B cell (primary cell): ENCODE results near the gene GPR142. TPM values are rescaled to one million over a fixed set of nuclear protein-coding genes. Genes with fewer than 3 reads are reported as not detected.

Source experiments
- ATAC-seq: fragments of 200-7000 bp; cut with Tn5 transposase; one replicate; pipeline ENCODE4 v1.10.0; 2021; ENCODE audit warnings: low read depth, mild to moderate bottlenecking, moderate number of reproducible peaks, moderate library complexity
- CTCF ChIA-PET: fragments of 350-600 bp; sonication (Branson Sonifier 250); formaldehyde crosslinking; loops from one replicate; lab custom pipeline; 2021; ENCODE audit warnings: antibody characterized with exemption, inconsistent platforms; lab: Charles Lee
- POLR2A ChIA-PET: fragments of 350-600 bp; sonication (Branson Sonifier 250); formaldehyde crosslinking; loops from one replicate; lab custom pipeline; 2021; ENCODE audit warnings: antibody characterized with exemption; lab: Charles Lee
- DNase-seq: peaks from one replicate; pipeline ENCODE4 v3.0.0; 2013
- H2AFZ ChIP-seq: 2 replicates; pipeline ENCODE4 v1.6.1; 2012; ENCODE audit warnings: mild to moderate bottlenecking, low read depth, low read length; ENCODE audit not compliant: insufficient read depth, poor library complexity, severe bottlenecking
- H3K27ac ChIP-seq, 2 donors: 1 replicate in 1 of 2; 2 replicates in 1 of 2; pipeline ENCODE4 v1.5.1; 2012 to 2013; ENCODE audit warnings: low read length in 2 of 2, mild to moderate bottlenecking in 2 of 2, moderate library complexity in 1 of 2
- H3K27me3 ChIP-seq, 4 experiments: fragments of 200-600 bp in 1 of 4; sonication (generic) in 1 of 4; replicated peaks in 1 of 4; 1 replicate in 2 of 4; 2 replicates in 2 of 4; pipeline versions ENCODE4 v1.6.1 to v1.7.0; 2013 to 2016; ENCODE audit warnings: low read length in 3 of 4, mild to moderate bottlenecking in 2 of 4, mixed read lengths in 1 of 4, moderate library complexity in 1 of 4; ENCODE audit not compliant: insufficient read depth in 4 of 4, control insufficient read depth in 3 of 4; ENCODE audit errors: control extremely low read depth in 1 of 4
- H3K36me3 ChIP-seq, 2 experiments: replicated peaks in 1 of 2; 1 replicate in 1 of 2; 2 replicates in 1 of 2; pipeline versions ENCODE4 v1.6.1 to v1.7.1; 2013; ENCODE audit warnings: low read length in 1 of 2; ENCODE audit not compliant: insufficient read depth in 2 of 2, control insufficient read depth in 1 of 2; ENCODE audit errors: control extremely low read depth in 1 of 2, extremely low read depth in 1 of 2
- H3K4me1 ChIP-seq, 2 donors: fragments of 200-600 bp in 1 of 2; sonication (generic) in 1 of 2; 1 replicate in 1 of 2; 2 replicates in 1 of 2; pipeline versions ENCODE4 v1.5.1 to v1.6.1; 2013 to 2017; ENCODE audit warnings: low read length in 2 of 2; ENCODE audit not compliant: control insufficient read depth in 2 of 2, insufficient read depth in 2 of 2
- H3K4me2 ChIP-seq: replicated peaks from 2 replicates; pipeline ENCODE3; 2012; ENCODE audit warnings: mild to moderate bottlenecking, low read depth, low read length; ENCODE audit not compliant: poor library complexity, severe bottlenecking
- H3K4me3 ChIP-seq, 5 experiments: fragments of 200-600 bp in 1 of 5; sonication (generic) in 1 of 5; 1 replicate in 3 of 5; 2 replicates in 2 of 5; pipeline versions ENCODE4 v1.5.1 to v1.7.0; 2011 to 2016; ENCODE audit warnings: low read length in 4 of 5, mild to moderate bottlenecking in 4 of 5, low read depth in 2 of 5, control low read depth in 1 of 5, moderate library complexity in 1 of 5; ENCODE audit not compliant: insufficient read depth in 1 of 5; ENCODE audit errors: control extremely low read depth in 1 of 5, extremely low read depth in 1 of 5
- H3K79me2 ChIP-seq: fragments of 200-600 bp; sonication (generic); one replicate; pipeline ENCODE4 v1.6.0; 2016; ENCODE audit warnings: low read length; ENCODE audit not compliant: control insufficient read depth, insufficient read depth
- H3K9ac ChIP-seq: fragments of 200-600 bp; sonication (generic); 2 replicates; pipeline ENCODE4 v1.6.1; 2017; ENCODE audit warnings: mild to moderate bottlenecking, low read length, moderate library complexity
- H3K9me3 ChIP-seq, 3 donors: one replicate each; pipeline versions ENCODE4 v1.6.1 to v1.7.1; 2013; ENCODE audit warnings: low read length in 2 of 3; ENCODE audit not compliant: control insufficient read depth in 2 of 3, insufficient read depth in 1 of 3; ENCODE audit errors: control extremely low read depth in 1 of 3
- H4K20me1 ChIP-seq: 2 replicates; pipeline ENCODE4 v1.6.0; 2012; ENCODE audit warnings: mild to moderate bottlenecking, low read length; ENCODE audit not compliant: insufficient read depth, control insufficient read depth, poor library complexity, severe bottlenecking
- H3K27ac Mint-ChIP-seq: one replicate; pipeline ENCODE4 v1.8.0; 2021; ENCODE audit warnings: mixed read lengths
- H3K27me3 Mint-ChIP-seq: one replicate; pipeline ENCODE4 v1.8.0; 2021; ENCODE audit warnings: mixed read lengths
- H3K4me1 Mint-ChIP-seq: one replicate; pipeline ENCODE4 v1.8.0; 2021; ENCODE audit warnings: mixed read lengths
- H3K4me3 Mint-ChIP-seq: one replicate; pipeline ENCODE4 v1.8.0; 2021; ENCODE audit warnings: mixed read lengths
- H3K9me3 Mint-ChIP-seq: one replicate; pipeline ENCODE4 v1.8.0; 2022; ENCODE audit warnings: mixed read lengths; ENCODE audit not compliant: insufficient read depth
- EZH2 ChIP-seq: IDR thresholded peaks from 2 replicates; pipeline ENCODE4 v1.6.1; 2012; ENCODE audit warnings: borderline replicate concordance, low read depth, mild to moderate bottlenecking, moderate library complexity, low read length; ENCODE audit not compliant: insufficient read depth, poor library complexity, severe bottlenecking
- WGBS: methylation state at CpG from one replicate; pipeline ENCODE4 v1.1.5; 2013; ENCODE audit warnings: missing lambda C conversion rate; ENCODE audit not compliant: insufficient coverage; 5-methylcytosine and 5-hydroxymethylcytosine counted together
- intact Hi-C: fragments of 100-400 bp; cut with micrococcal nuclease; formaldehyde crosslinking; loops from one replicate; pipeline ENCODE4 v1.10.0; 2022
- polyA plus RNA-seq: library from polyadenylated mRNA; depleted of rRNA; stranded (reverse); fragments of >200 nt; gene quantifications from 2 replicates; pipeline ENCODE4 v1.2.3, GENCODE V29; 2012
- total RNA-seq, 2 donors: library from RNA; stranded (reverse); fragments of 120-200 nt in 1 of 2; gene quantifications; 1 replicate in 1 of 2; 2 replicates in 1 of 2; pipeline versions ENCODE4 v1.2.3 to v1.2.4, GENCODE V29; 2013 to 2022
- TF ChIP-seq, protein P1 (sequence below): fragments of 200-600 bp; IDR thresholded peaks from one replicate; pipeline ENCODE4 v1.8.0; 2022; ENCODE audit warnings: antibody characterized with exemption, mild to moderate bottlenecking

GPR142 gene
- total and polyA plus RNA-seq, 2 donors (not counting 1 experiment from before 2014, with no cell fraction given) = not detected

DNA sequence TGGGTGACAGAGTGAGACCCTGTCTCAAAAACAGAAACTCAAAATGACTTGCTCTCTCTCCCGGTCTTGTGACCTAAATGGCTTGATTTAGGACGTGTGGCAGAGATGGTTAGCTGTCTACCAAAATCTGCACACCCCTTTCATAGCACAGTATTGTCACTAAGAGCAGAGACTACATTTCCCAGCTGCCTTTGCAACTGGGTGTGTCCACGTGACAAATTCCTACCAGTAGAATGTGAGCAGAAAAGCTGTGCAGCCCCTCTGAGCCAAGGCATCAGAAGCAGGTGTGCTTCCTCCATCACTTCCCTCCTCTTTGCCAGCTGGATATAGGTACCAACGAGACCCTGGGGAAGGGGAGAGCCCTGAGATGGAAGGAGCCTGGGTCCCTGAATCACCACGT lies 25.5 kb downstream of the GPR142 start:
- Histone ChIP-seq H3K27ac (no peak overlapping the region), H3K9me3 (peaks cover 0 to 10% (median 0%) of the 10 kb centered on the region in 3 donors), H4K20me1 (no peaks in the 10 kb centered on the region), H3K79me2 (no peaks in the 10 kb centered on the region), H3K4me2 (no peak overlapping the region), H3K9ac (no peak overlapping the region), H3K36me3 (no peaks in the 10 kb centered on the region), H3K4me1 (no peaks in the 10 kb centered on the region), H3K4me3 (no peak overlapping the region), H2AFZ (no peak overlapping the region), H3K27me3 (peaks cover 0 to 9% (median 1%) of the 10 kb centered on the region in 4 experiments)
- CTCF ChIA-PET = interaction anchor here (1.0 to 1.5 kb wide), 2 partner anchors 19 to 23 kb away, joined by 3 to 4 read pairs; no protein-coding TSS in a partner anchor
- DNase-seq (no peak), ATAC-seq (no peak)
- H3K9me3 Mint-ChIP-seq = no peaks in the 10 kb centered on the region
- H3K4me1 Mint-ChIP-seq = no peaks in the 10 kb centered on the region
- H3K4me3 Mint-ChIP-seq = no peak overlapping the region
- POLR2A ChIA-PET = no interaction called here
- TF ChIP-seq EZH2 = no peak
- TF ChIP-seq, protein P1, sequence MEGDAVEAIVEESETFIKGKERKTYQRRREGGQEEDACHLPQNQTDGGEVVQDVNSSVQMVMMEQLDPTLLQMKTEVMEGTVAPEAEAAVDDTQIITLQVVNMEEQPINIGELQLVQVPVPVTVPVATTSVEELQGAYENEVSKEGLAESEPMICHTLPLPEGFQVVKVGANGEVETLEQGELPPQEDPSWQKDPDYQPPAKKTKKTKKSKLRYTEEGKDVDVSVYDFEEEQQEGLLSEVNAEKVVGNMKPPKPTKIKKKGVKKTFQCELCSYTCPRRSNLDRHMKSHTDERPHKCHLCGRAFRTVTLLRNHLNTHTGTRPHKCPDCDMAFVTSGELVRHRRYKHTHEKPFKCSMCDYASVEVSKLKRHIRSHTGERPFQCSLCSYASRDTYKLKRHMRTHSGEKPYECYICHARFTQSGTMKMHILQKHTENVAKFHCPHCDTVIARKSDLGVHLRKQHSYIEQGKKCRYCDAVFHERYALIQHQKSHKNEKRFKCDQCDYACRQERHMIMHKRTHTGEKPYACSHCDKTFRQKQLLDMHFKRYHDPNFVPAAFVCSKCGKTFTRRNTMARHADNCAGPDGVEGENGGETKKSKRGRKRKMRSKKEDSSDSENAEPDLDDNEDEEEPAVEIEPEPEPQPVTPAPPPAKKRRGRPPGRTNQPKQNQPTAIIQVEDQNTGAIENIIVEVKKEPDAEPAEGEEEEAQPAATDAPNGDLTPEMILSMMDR = no peak
- H3K27ac Mint-ChIP-seq = no peak overlapping the region
- peaks cover 15% of the 10 kb centered on the region for H3K27me3 Mint-ChIP-seq
- WGBS = 100% methylated on average over 1 of the region's 5 CpGs
- intact Hi-C loops = no loop called here

DNA sequence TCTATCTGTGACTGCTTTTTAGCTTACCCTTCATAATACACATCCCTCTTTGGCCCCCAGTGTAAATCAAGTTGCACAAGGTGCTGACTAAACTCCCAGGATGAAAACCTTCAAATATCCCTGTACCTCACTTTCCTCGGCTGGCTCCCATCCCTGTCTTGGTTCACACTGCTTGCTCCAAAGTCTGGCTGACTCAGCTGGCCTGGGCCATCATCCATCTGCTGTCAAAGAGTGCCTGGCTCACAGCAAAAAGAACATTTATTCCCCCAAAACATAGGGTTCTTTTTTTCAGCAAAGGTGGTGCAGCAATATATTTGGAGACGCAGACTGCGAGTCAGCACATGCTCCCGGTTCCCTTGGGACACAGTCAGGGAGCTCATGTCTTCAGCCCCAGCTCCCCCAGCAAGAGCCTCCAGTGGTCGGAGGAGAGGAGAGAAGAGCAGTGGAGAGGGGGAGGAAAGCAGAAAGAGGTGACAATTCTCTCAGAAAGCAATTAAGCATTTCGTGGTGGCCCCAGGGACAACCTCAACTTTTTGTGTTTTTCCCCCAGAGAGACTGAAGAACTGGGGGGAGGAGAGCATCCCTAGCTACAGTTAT lies 26.1 kb downstream of the GPR142 start:
- peaks cover 0 to 10% (median 0%) of the 10 kb centered on the region in 3 donors for H3K9me3 ChIP-seq
- H4K20me1 ChIP-seq = no peaks in the 10 kb centered on the region
- H3K27me3 ChIP-seq = peaks cover 0 to 9% (median 1%) of the 10 kb centered on the region in 4 experiments
- peaks cover 15% of the 10 kb centered on the region for H3K27me3 Mint-ChIP-seq
- 52% methylated on average over 5 of the region's 6 CpGs for WGBS
- H3K4me2 ChIP-seq = no peak overlapping the region
- H3K9me3 Mint-ChIP-seq = no peaks in the 10 kb centered on the region
- CTCF ChIA-PET = interaction anchor here (1.0 to 1.5 kb wide), 2 partner anchors 20 to 22 kb away, joined by 3 to 4 read pairs; no protein-coding TSS in a partner anchor
- POLR2A ChIA-PET = no interaction called here
- no peak overlapping the region for H3K9ac ChIP-seq
- no peaks in the 10 kb centered on the region for H3K79me2 ChIP-seq
- H3K4me3 Mint-ChIP-seq = no peak overlapping the region
- no peak overlapping the region for H3K27ac Mint-ChIP-seq
- H3K4me1 Mint-ChIP-seq = no peaks in the 10 kb centered on the region
- intact Hi-C loops = no loop called here
- DNase-seq (no peak), ATAC-seq (no peak)
- H2AFZ ChIP-seq = no peak overlapping the region
- no peak overlapping the region for H3K27ac ChIP-seq
- no peak for TF ChIP-seq EZH2
- TF ChIP-seq, protein P1 = no peak
- no peaks in the 10 kb centered on the region for H3K36me3 ChIP-seq
- H3K4me3 ChIP-seq = no peak overlapping the region
- H3K4me1 ChIP-seq = no peaks in the 10 kb centered on the region
